ENCODE measurements around the gene COL24A1. TPM values are rescaled to one million over a fixed set of nuclear protein-coding genes. Genes with fewer than 3 reads are reported as not detected.

Gene COL24A1
- total and polyA plus RNA-seq, 2 donors (not counting 1 experiment from before 2014, with no cell fraction given) = not detected

GRCh38 chr1:85889870-85890269 is 266.7 kb downstream of the COL24A1 start:
- no peak overlapping the region for H3K4me2 ChIP-seq (replicated peaks; ENCODE audit: low read depth, low read length, poor library complexity, severe bottlenecking)
- H3K9me3 Mint-ChIP-seq (ENCODE audit: insufficient read depth) = no peaks in the 10 kb centered on the region
- TF ChIP-seq EZH2 (IDR thresholded peaks at IDR 0.05; ENCODE audit: borderline replicate concordance, insufficient read depth, low read depth, low read length, poor library complexity, severe bottlenecking) (no peak), CTCF (IDR thresholded peaks at IDR 0.05) (no peak)
- no peak overlapping the region for H3K27ac Mint-ChIP-seq
- no CpG with 5 or more reads among the region's 2 CpGs for WGBS (ENCODE audit: insufficient coverage)
- H3K4me1 Mint-ChIP-seq = no peaks in the 10 kb centered on the region
- no peak overlapping the region for H3K4me3 ChIP-seq (ENCODE audit: control extremely low read depth in 1 of 5, extremely low read depth in 1 of 5, insufficient read depth in 1 of 5, low read depth in 2 of 5, low read length in 4 of 5)
- no peak overlapping the region for H2AFZ ChIP-seq (ENCODE audit: insufficient read depth, low read depth, low read length, poor library complexity, severe bottlenecking)
- no peak for ATAC-seq (ENCODE audit: low read depth)
- H3K27me3 ChIP-seq (replicated peaks in 1 of 4; ENCODE audit: control extremely low read depth in 1 of 4, control insufficient read depth in 3 of 4, insufficient read depth in 4 of 4, low read length in 3 of 4) = no peaks in the 10 kb centered on the region
- H3K4me3 Mint-ChIP-seq = no peak overlapping the region
- POLR2A ChIA-PET = no interaction called here
- no peak overlapping the region for H3K9ac ChIP-seq (ENCODE audit: low read length)
- no peak overlapping the region for H3K27ac ChIP-seq (ENCODE audit: low read length in 2 of 2)
- no peaks in the 10 kb centered on the region for H3K79me2 ChIP-seq (ENCODE audit: control insufficient read depth, insufficient read depth, low read length)
- no peak for DNase-seq
- H3K4me1 ChIP-seq (ENCODE audit: control insufficient read depth in 2 of 2, insufficient read depth in 2 of 2, low read length in 2 of 2) = no peaks in the 10 kb centered on the region
- H3K36me3 ChIP-seq (replicated peaks in 1 of 2; ENCODE audit: control extremely low read depth in 1 of 2, control insufficient read depth in 1 of 2, extremely low read depth in 1 of 2, insufficient read depth in 2 of 2, low read length in 1 of 2) = no peaks in the 10 kb centered on the region
- H4K20me1 ChIP-seq (ENCODE audit: control insufficient read depth, insufficient read depth, low read length, poor library complexity, severe bottlenecking) = no peaks in the 10 kb centered on the region
- no peaks in the 10 kb centered on the region for H3K27me3 Mint-ChIP-seq
- no peaks in the 10 kb centered on the region for H3K9me3 ChIP-seq (ENCODE audit: control extremely low read depth in 1 of 3, control insufficient read depth in 2 of 3, insufficient read depth in 1 of 3, low read length in 2 of 3)
- CTCF ChIA-PET = no interaction called here
- intact Hi-C loops (cut with micrococcal nuclease) = no loop called here

- no CpG with 5 or more reads among the region's 3 CpGs for WGBS (ENCODE audit: insufficient coverage)
- H3K27me3 ChIP-seq (replicated peaks in 1 of 4; ENCODE audit: control extremely low read depth in 1 of 4, control insufficient read depth in 3 of 4, insufficient read depth in 4 of 4, low read length in 3 of 4) = no peaks in the 10 kb centered on the region
- H3K4me2 ChIP-seq (replicated peaks; ENCODE audit: low read depth, low read length, poor library complexity, severe bottlenecking) = no peak overlapping the region
- H3K27ac ChIP-seq (ENCODE audit: low read length in 2 of 2) = no peak overlapping the region
- H3K27ac Mint-ChIP-seq = no peak overlapping the region
- no peak overlapping the region for H2AFZ ChIP-seq (ENCODE audit: insufficient read depth, low read depth, low read length, poor library complexity, severe bottlenecking)
- H3K9me3 ChIP-seq (ENCODE audit: control extremely low read depth in 1 of 3, control insufficient read depth in 2 of 3, insufficient read depth in 1 of 3, low read length in 2 of 3) = no peaks in the 10 kb centered on the region
- H3K4me1 ChIP-seq (ENCODE audit: control insufficient read depth in 2 of 2, insufficient read depth in 2 of 2, low read length in 2 of 2) = no peaks in the 10 kb centered on the region
- no peak overlapping the region for H3K9ac ChIP-seq (ENCODE audit: low read length)
- H3K4me3 ChIP-seq (ENCODE audit: control extremely low read depth in 1 of 5, extremely low read depth in 1 of 5, insufficient read depth in 1 of 5, low read depth in 2 of 5, low read length in 4 of 5) = no peak overlapping the region
- ATAC-seq (ENCODE audit: low read depth) = no peak
- TF ChIP-seq EZH2 (IDR thresholded peaks at IDR 0.05; ENCODE audit: borderline replicate concordance, insufficient read depth, low read depth, low read length, poor library complexity, severe bottlenecking) (no peak), CTCF (IDR thresholded peaks at IDR 0.05) (no peak)
- ChIA-PET CTCF (no interaction called here), POLR2A (no interaction called here)
- no peaks in the 10 kb centered on the region for H3K4me1 Mint-ChIP-seq
- H3K9me3 Mint-ChIP-seq (ENCODE audit: insufficient read depth) = no peaks in the 10 kb centered on the region
- no peak for DNase-seq
- H3K36me3 ChIP-seq (replicated peaks in 1 of 2; ENCODE audit: control extremely low read depth in 1 of 2, control insufficient read depth in 1 of 2, extremely low read depth in 1 of 2, insufficient read depth in 2 of 2, low read length in 1 of 2) = no peaks in the 10 kb centered on the region
- H4K20me1 ChIP-seq (ENCODE audit: control insufficient read depth, insufficient read depth, low read length, poor library complexity, severe bottlenecking) = no peaks in the 10 kb centered on the region
- intact Hi-C loops (cut with micrococcal nuclease) = no loop called here
- no peaks in the 10 kb centered on the region for H3K27me3 Mint-ChIP-seq
- H3K79me2 ChIP-seq (ENCODE audit: control insufficient read depth, insufficient read depth, low read length) = no peaks in the 10 kb centered on the region
- no peak overlapping the region for H3K4me3 Mint-ChIP-seq
Measured at GRCh38 chr1:85888921-85889320, 267.7 kb downstream of the COL24A1 start.
